ENCODE measurements around the gene DCHS2. TPM values are rescaled to one million over a fixed set of nuclear protein-coding genes. Genes with fewer than 3 reads are reported as not detected.
"Not testable (repeated sequence)": the region's sequence is repeated elsewhere in the genome, so short reads cannot be mapped to it uniquely, and the experiment has no call there.

Gene DCHS2
- total RNA-seq, 2 donors from 2014 or later = 1.2 to 1.5 TPM

- H3K4me1 ChIP-seq = no peaks in the 10 kb centered on the region
- no peak for TF ChIP-seq CTCF (IDR thresholded peaks at IDR 0.05)
- H3K36me3 ChIP-seq = no peaks in the 10 kb centered on the region
- H3K27ac ChIP-seq = no peak overlapping the region
- H3K9ac ChIP-seq (ENCODE audit: low read depth in 2 of 2, low read length in 2 of 2) = no peak overlapping the region
- no peaks in the 10 kb centered on the region for H3K27me3 ChIP-seq
- H3K9me3 ChIP-seq = no peaks in the 10 kb centered on the region
- H3K4me3 ChIP-seq = no peak overlapping the region
- intact Hi-C loops (cut with DNase I) = no loop called here
- no peak for DNase-seq
Measured at GRCh38 chr4:154222875-154223274, 268.7 kb downstream of the DCHS2 start.

DNA sequence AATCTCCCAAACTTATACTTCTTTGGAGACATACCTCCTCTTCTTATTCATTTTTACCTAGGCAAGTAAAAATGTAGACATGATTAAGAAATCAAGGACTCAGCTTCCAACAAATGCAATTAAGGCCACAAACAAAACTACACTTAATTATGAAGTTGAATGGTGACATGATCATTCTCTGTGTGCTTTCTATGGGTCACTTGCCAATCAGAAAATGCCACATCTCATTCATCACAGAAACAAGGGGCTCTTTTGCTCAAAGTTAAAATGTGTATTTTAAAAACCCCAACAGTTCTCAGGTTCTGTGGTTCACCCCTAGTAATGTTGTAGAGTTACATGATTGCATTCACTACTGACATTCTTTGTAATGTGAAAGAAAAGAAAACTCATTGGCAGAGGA is 273.5 kb downstream of the DCHS2 start:
- Histone ChIP-seq H3K36me3 (no peaks in the 10 kb centered on the region), H3K4me1 (no peaks in the 10 kb centered on the region), H3K9ac (ENCODE audit: low read depth in 2 of 2, low read length in 2 of 2) (no peak overlapping the region), H3K27me3 (no peaks in the 10 kb centered on the region), H3K27ac (no peak overlapping the region), H3K4me3 (no peak overlapping the region), H3K9me3 (no peaks in the 10 kb centered on the region)
- intact Hi-C loops (cut with DNase I) = no loop called here
- TF ChIP-seq CTCF (IDR thresholded peaks at IDR 0.05) = no peak
- no peak for DNase-seq

DNA sequence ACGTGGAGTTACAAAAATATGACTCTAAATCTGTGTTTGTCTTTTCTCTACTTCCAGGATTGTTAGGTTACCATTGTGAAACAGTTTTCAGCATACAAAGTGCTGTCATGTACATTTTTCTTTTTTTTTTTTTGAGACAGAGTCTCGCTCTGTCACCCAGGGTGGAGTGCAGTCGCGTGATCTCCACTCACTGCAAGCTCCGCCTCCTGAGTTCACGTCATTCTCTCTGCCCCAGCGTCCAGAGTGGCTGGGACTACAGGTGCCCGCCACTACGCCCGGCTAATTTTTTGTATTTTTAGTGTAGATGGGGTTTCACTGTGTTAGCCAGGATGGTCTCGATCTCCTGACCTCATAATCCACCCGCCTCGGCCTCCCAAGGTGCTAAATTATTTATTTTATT is 274.2 kb downstream of the DCHS2 start:
- intact Hi-C loops (cut with DNase I); H3K27ac ChIP-seq; H3K4me1 ChIP-seq; DNase-seq; H3K9me3 ChIP-seq; H3K27me3 ChIP-seq; H3K9ac ChIP-seq (ENCODE audit: low read depth in 2 of 2, low read length in 2 of 2); H3K36me3 ChIP-seq; H3K4me3 ChIP-seq: not testable (repeated sequence)

DNA sequence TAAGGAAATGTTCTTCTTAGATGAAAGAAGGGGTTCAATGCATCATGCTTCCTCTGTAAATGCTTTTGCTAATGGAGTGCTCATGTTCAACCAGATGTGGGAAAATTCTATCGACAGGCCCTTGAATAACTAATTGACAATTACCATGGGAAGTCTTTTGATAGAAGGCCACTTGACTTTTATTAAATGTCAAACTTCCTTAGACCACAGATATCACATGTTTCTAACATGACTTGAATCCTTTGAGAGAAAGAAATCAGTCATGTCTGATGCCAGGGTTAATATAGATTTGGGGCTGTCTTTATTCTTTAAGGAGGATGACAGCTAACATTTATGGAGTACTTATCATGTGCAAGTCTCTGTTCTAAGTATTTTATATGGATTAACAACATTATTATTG is 280.1 kb downstream of the DCHS2 start:
- Histone ChIP-seq H3K9me3 (no peaks in the 10 kb centered on the region), H3K4me1 (no peaks in the 10 kb centered on the region), H3K4me3 (no peak overlapping the region), H3K36me3 (no peaks in the 10 kb centered on the region), H3K27me3 (no peaks in the 10 kb centered on the region), H3K9ac (ENCODE audit: low read depth in 2 of 2, low read length in 2 of 2) (no peak overlapping the region), H3K27ac (no peak overlapping the region)
- no peak for DNase-seq
- TF ChIP-seq CTCF (IDR thresholded peaks at IDR 0.05) = no peak
- intact Hi-C loops (cut with DNase I) = no loop called here

DNA sequence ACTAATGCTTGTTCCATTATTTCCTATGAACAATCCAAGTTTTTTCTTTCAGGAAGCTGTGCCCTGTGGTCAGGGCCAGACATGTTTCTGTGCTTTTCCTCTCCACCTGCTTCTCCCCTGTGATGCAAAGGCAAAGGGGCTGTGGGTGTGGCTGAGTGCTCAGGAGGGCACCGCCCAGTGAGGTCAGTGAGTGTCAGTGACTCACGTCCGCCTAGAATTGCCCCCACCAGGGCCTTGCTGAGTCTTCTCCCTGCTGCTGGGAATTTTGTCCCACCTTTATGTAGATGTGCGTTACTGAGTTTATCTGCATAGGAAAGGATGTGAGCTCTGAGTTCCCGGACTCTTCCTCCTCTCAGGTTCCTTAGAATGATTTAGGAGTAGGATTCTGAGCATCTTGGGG is 283.2 kb downstream of the DCHS2 start:
- DNase-seq = no peak
- intact Hi-C loops (cut with DNase I) = no loop called here
- H3K36me3 ChIP-seq = no peaks in the 10 kb centered on the region
- H3K9me3 ChIP-seq = no peaks in the 10 kb centered on the region
- H3K4me1 ChIP-seq = no peaks in the 10 kb centered on the region
- no peak overlapping the region for H3K27ac ChIP-seq
- H3K4me3 ChIP-seq = no peak overlapping the region
- TF ChIP-seq CTCF (IDR thresholded peaks at IDR 0.05) = no peak
- no peaks in the 10 kb centered on the region for H3K27me3 ChIP-seq
- H3K9ac ChIP-seq (ENCODE audit: low read depth in 2 of 2, low read length in 2 of 2) = no peak overlapping the region

GRCh38 chr4:154205471-154205870 is 286.1 kb downstream of the DCHS2 start:
- no peak overlapping the region for H3K4me3 ChIP-seq
- intact Hi-C loops (cut with DNase I) = no loop called here
- TF ChIP-seq CTCF (IDR thresholded peaks at IDR 0.05) = no peak
- no peaks in the 10 kb centered on the region for H3K27me3 ChIP-seq
- no peak overlapping the region for H3K27ac ChIP-seq
- H3K4me1 ChIP-seq = no peaks in the 10 kb centered on the region
- no peak overlapping the region for H3K9ac ChIP-seq (ENCODE audit: low read depth in 2 of 2, low read length in 2 of 2)
- H3K9me3 ChIP-seq = no peaks in the 10 kb centered on the region
- no peaks in the 10 kb centered on the region for H3K36me3 ChIP-seq
- no peak for DNase-seq
